Fibroblast of peridontal ligament (primary cell): Measurements from ENCODE around the gene IRX2.

ENCODE experiments used
- DNase-seq: peaks from one replicate; pipeline ENCODE4 v3.0.0-alpha.2; 2010; ENCODE audit errors: extremely low read depth

The IRX2 gene

GRCh38 chr5:2756211-2757152 is 5.0 kb upstream of the IRX2 start:
- peak; percentile 19 for DNase-seq

GRCh38 chr5:2755681-2756171 is 4.2 kb upstream of the IRX2 start:
- no peak for DNase-seq

- no peak for DNase-seq
Measured at GRCh38 chr5:2755076-2755680, 3.7 kb upstream of the IRX2 start.

- DNase-seq, result no peak
Measured at GRCh38 chr5:2754581-2755075, 3.2 kb upstream of the IRX2 start.

- DNase-seq, result no peak
Measured at GRCh38 chr5:2753452-2754420, 2.3 kb upstream of the IRX2 start.

- DNase-seq, result no peak
Measured at GRCh38 chr5:2752821-2753439, 1.5 kb upstream of the IRX2 start.

- no peak for DNase-seq
Measured at GRCh38 chr5:2752059-2752820, 763 bp upstream of the IRX2 start.

GRCh38 chr5:2750758-2751464 is 566 bp downstream of the IRX2 start:
- no peak for DNase-seq

- no peak for DNase-seq
Measured at GRCh38 chr5:2750026-2750757, 1.3 kb downstream of the IRX2 start.

- DNase-seq, result no peak
Measured at GRCh38 chr5:2749514-2750025, 1.9 kb downstream of the IRX2 start.

GRCh38 chr5:2748861-2749513 is 2.5 kb downstream of the IRX2 start:
- no peak for DNase-seq

- no peak for DNase-seq
Measured at GRCh38 chr5:2748179-2748860, 3.2 kb downstream of the IRX2 start.

GRCh38 chr5:2747363-2748162 is 3.9 kb downstream of the IRX2 start:
- no peak for DNase-seq

GRCh38 chr5:2746561-2747032 is 4.9 kb downstream of the IRX2 start:
- no peak for DNase-seq

GRCh38 chr5:2744485-2744884 is 7.0 kb downstream of the IRX2 start:
- DNase-seq, result no peak

GRCh38 chr5:2742921-2743679 is 8.4 kb downstream of the IRX2 start:
- DNase-seq, result no peak
